Suprapubic skin (tissue), 4 donors: Measurements from ENCODE around the gene SMAD7. TPM values are rescaled to one million over a fixed set of nuclear protein-coding genes. Genes with fewer than 3 reads are reported as not detected.

Source experiments
- DNase-seq, 2 donors: peaks; one replicate each; pipeline ENCODE4 v3.0.0-alpha.2; 2019; ENCODE audit warnings: low spot score in 2 of 2
- H3K27ac ChIP-seq: fragments of 200-600 bp; sonication (generic); one replicate; pipeline ENCODE4 v1.5.1; 2019
- H3K27me3 ChIP-seq: fragments of 200-600 bp; sonication (generic); one replicate; pipeline ENCODE4 v1.5.1; 2019
- H3K36me3 ChIP-seq: fragments of 200-600 bp; sonication (generic); one replicate; pipeline ENCODE4 v1.5.1; 2019
- H3K4me1 ChIP-seq: fragments of 200-600 bp; sonication (generic); one replicate; pipeline ENCODE4 v1.5.1; 2019
- H3K4me3 ChIP-seq: fragments of 200-600 bp; sonication (generic); one replicate; pipeline ENCODE4 v1.5.1; 2019; ENCODE audit warnings: mild to moderate bottlenecking
- H3K9me3 ChIP-seq: fragments of 200-600 bp; sonication (generic); one replicate; pipeline ENCODE4 v1.5.1; 2019
- EP300 ChIP-seq: sonication (generic); formaldehyde crosslinking; IDR thresholded peaks from one replicate; pipeline ENCODE4 v1.6.1; 2017; ENCODE audit warnings: antibody characterized with exemption
- POLR2A ChIP-seq, 2 donors: fragments of 450-650 bp; IDR thresholded peaks; one replicate each; pipeline ENCODE4 v1.6.1; 2017; ENCODE audit warnings: antibody characterized with exemption in 2 of 2, mild to moderate bottlenecking in 2 of 2, moderate library complexity in 2 of 2
- POLR2AphosphoS5 ChIP-seq, 3 donors: sonication (generic); formaldehyde crosslinking; IDR thresholded peaks; one replicate each; pipeline ENCODE4 v1.6.1; 2017; ENCODE audit warnings: antibody characterized with exemption in 3 of 3
- WGBS: methylation state at CpG from one replicate; pipeline ENCODE4 v1.1.5; 2018; 5-methylcytosine and 5-hydroxymethylcytosine counted together
- total RNA-seq, 4 donors: library from RNA; depleted of rRNA; stranded (reverse); fragments of >200 nt; gene quantifications; one replicate each; pipeline ENCODE4 v1.1.0, GENCODE V29; 2016
- TF ChIP-seq, protein P1 (sequence below), 2 donors: fragments of 200-600 bp in 1 of 2; fragments of 450-650 bp in 1 of 2; sonication (generic) in 1 of 2; IDR thresholded peaks; one replicate each; pipeline ENCODE4 v1.5.1; 2016 to 2019; ENCODE audit warnings: antibody characterized with exemption in 2 of 2, mild to moderate bottlenecking in 1 of 2, moderate library complexity in 1 of 2

The SMAD7 gene
- total RNA-seq, 4 donors from 2014 or later: 19.7 to 41.6 (median 27.8) TPM

DNA sequence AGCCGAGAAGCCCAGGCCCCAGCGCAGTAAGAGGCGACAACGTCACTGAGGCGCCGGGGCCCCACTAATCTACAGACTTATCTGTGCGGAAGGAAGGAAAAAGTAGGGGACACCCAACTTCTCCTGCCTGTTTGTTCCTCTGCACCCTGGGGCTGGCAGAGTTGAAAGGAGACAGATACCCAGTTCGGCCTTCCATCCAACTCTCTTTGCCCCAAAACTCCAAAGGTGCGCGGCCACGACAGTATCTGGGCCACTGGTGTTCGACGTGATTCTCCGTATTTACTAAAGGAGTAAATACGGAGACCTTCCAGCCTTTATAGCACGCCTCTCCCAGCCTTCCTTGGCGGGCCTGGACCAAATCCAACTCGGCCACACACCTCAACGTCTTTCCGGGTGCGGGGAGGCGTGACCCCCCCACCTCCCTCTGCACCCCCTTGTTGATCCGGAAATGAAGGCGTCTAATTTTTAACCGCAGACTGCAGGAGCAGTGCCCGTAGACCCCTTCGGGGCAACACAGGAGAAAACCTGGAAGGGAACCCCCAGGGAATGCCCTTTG is 1.6 kb downstream of the SMAD7 start:
- peaks cover 57% of the 10 kb centered on the region for H3K4me1 ChIP-seq
- WGBS: 1% methylated on average over 27 of the region's 27 CpGs

DNA sequence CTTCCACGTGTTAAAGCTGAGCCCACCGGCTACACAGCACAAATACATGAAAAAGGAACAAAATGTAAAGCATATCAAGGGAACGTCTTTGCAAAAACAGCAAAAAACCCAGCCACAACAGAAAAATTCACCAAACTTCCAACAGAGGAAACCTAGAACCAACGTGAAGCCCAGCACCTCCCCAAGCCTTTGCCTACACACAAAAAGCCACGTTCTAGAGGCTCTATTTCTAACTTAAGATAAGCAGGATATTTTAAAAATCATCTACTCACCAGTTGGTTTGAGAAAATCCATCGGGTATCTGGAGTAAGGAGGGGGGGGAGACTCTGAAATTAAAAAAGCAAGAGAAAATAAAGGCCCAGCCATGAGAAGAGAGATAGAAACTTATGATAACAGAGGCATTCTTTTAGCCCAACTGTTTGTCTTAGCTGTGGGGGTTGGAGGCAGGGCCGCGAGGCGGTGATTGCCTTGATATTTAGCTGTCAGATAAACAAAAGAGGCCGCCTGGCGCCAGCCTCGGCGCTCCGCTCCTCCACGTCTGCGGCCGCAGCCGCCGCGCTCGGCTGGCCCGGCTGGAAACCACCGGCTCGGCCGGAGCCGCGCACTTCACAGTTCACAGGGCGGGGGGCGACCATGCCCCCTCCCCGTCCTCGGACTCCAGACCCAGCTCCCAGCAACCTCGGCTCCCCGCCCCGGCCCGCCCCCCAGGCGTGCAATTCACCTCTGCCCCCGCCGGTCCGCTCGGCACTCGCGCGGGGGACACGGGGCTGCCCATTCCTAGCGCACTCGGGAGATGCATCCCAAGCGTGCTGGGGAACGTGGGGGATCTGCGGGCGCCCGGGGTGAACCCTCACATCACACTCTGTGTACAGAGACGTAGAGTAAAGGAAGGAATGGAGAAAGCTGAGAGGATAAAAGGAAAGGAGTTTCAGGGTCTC is 2.4 kb downstream of the SMAD7 start:
- Histone ChIP-seq H3K27me3 (no peaks in the 10 kb centered on the region), H3K4me3 (peak overlapping the region; percentile 92), H3K9me3 (no peaks in the 10 kb centered on the region), H3K4me1 (peaks cover 64% of the 10 kb centered on the region), H3K27ac (peak overlapping the region; percentile 95), H3K36me3 (no peaks in the 10 kb centered on the region)
- WGBS: 3% methylated on average over 32 of the region's 52 CpGs
- TF ChIP-seq POLR2AphosphoS5 (IDR thresholded peaks at IDR 0.05) (no peak), POLR2A (IDR thresholded peaks at IDR 0.05) (no peak), EP300 (no peak)
- TF ChIP-seq, protein P1, sequence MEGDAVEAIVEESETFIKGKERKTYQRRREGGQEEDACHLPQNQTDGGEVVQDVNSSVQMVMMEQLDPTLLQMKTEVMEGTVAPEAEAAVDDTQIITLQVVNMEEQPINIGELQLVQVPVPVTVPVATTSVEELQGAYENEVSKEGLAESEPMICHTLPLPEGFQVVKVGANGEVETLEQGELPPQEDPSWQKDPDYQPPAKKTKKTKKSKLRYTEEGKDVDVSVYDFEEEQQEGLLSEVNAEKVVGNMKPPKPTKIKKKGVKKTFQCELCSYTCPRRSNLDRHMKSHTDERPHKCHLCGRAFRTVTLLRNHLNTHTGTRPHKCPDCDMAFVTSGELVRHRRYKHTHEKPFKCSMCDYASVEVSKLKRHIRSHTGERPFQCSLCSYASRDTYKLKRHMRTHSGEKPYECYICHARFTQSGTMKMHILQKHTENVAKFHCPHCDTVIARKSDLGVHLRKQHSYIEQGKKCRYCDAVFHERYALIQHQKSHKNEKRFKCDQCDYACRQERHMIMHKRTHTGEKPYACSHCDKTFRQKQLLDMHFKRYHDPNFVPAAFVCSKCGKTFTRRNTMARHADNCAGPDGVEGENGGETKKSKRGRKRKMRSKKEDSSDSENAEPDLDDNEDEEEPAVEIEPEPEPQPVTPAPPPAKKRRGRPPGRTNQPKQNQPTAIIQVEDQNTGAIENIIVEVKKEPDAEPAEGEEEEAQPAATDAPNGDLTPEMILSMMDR (IDR thresholded peaks at IDR 0.05): no peak
- DNase-seq: no peak

More for the DNA sequence above, 1.6 kb downstream of the SMAD7 start:
- H3K27me3 ChIP-seq: no peaks in the 10 kb centered on the region
- peak overlapping the region; percentile 92 for H3K4me3 ChIP-seq
- TF ChIP-seq EP300: no peak
- TF ChIP-seq POLR2A (IDR thresholded peaks at IDR 0.05): no peak
- no peak for TF ChIP-seq POLR2AphosphoS5 (IDR thresholded peaks at IDR 0.05)
- TF ChIP-seq, protein P1 (IDR thresholded peaks at IDR 0.05): no peak
- peak overlapping the region; percentile 95 for H3K27ac ChIP-seq
- no peaks in the 10 kb centered on the region for H3K9me3 ChIP-seq
- DNase-seq: no peak
- no peaks in the 10 kb centered on the region for H3K36me3 ChIP-seq

DNA sequence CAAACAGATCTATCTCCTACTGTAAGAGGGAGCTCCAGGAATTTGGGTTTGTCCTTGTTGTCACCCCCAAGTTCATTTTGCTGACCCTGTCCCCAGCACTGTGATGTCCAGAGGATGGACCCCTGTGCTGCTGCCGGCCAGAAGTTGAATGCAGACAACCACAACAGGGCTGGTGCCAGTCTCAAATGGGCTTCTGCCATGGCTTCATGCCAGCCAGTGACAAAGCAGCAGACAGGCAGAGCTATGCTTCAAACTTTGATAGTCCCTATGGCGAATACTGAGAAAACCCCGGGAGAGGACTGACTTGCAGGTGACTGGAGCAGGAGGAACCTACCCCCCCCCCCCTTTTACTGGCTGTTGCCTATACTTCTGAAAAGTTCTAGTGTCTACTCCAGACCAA is 3.2 kb downstream of the SMAD7 start:
- 15% methylated on average over 3 of the region's 3 CpGs for WGBS
- peak overlapping the region; percentile 92 for H3K4me3 ChIP-seq
- H3K27me3 ChIP-seq: no peaks in the 10 kb centered on the region
- no peak for TF ChIP-seq POLR2AphosphoS5 (IDR thresholded peaks at IDR 0.05)
- TF ChIP-seq POLR2A (IDR thresholded peaks at IDR 0.05): no peak
- no peak for TF ChIP-seq EP300
- TF ChIP-seq, protein P1 (IDR thresholded peaks at IDR 0.05): no peak
- H3K27ac ChIP-seq: peak overlapping the region; percentile 47
- H3K9me3 ChIP-seq: no peaks in the 10 kb centered on the region
- no peaks in the 10 kb centered on the region for H3K36me3 ChIP-seq
- no peak for DNase-seq
- peaks cover 66% of the 10 kb centered on the region for H3K4me1 ChIP-seq

DNA sequence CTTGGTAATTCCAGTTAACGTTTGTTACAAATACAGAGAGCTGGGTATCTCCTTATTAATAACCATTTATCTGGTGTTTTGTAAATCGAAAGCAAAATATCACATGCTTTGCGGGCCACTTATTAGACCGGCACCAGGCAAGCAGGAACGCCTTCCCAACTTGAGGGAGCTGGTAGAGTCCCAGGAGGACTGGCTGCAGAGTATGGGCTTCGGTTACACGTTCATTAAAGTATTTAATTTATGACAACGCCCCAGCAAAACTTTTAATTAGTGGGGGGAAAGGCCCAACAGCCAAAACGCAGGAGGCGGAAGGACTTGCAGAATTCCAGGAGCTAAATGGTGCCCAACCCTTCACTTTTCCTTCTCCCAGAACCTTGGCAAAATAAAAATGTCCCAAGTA is 3.7 kb downstream of the SMAD7 start:
- DNase-seq: no peak
- TF ChIP-seq EP300: no peak
- TF ChIP-seq POLR2A (IDR thresholded peaks at IDR 0.05): no peak
- TF ChIP-seq, protein P1 (IDR thresholded peaks at IDR 0.05): no peak
- no peak for TF ChIP-seq POLR2AphosphoS5 (IDR thresholded peaks at IDR 0.05)
- H3K27ac ChIP-seq: peak overlapping the region; percentile 47
- WGBS: 14% methylated on average over 10 of the region's 10 CpGs
- peak overlapping the region; percentile 92 for H3K4me3 ChIP-seq
- peaks cover 70% of the 10 kb centered on the region for H3K4me1 ChIP-seq
- H3K27me3 ChIP-seq: no peaks in the 10 kb centered on the region
- no peaks in the 10 kb centered on the region for H3K9me3 ChIP-seq
- peaks cover 3% of the 10 kb centered on the region for H3K36me3 ChIP-seq

DNA sequence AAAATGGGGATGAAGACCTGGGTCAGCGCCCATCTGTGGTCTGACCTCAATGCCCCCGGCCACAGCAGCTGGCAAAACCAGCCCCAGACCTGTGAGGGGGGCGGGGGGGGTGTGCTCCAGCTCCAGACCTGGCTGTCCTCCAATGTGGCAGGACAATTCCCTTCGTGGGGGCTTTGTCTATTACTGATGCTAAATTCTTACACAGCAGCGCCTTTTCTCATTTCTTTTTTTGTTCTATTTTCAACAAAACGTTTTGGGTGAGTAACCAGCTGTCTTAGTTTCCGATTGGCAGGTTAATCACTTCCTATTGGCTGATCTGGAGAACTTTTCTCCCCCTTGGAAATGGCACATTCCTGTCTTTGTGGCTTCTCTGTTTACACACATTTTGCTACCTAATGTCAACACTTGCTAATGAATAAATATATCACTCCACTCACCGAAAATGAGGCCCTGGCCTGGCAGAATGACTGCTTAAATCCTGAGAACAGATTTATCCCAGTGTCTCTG is 4.4 kb downstream of the SMAD7 start:
- Histone ChIP-seq H3K27me3 (no peaks in the 10 kb centered on the region), H3K9me3 (no peaks in the 10 kb centered on the region), H3K4me3 (peak overlapping the region; percentile 92), H3K4me1 (peaks cover 76% of the 10 kb centered on the region), H3K36me3 (peaks cover 6% of the 10 kb centered on the region), H3K27ac (peak overlapping the region; percentile 47)
- DNase-seq: no peak
- no peak for TF ChIP-seq EP300
- TF ChIP-seq, protein P1 (IDR thresholded peaks at IDR 0.05): no peak
- TF ChIP-seq POLR2A (IDR thresholded peaks at IDR 0.05): no peak
- no peak for TF ChIP-seq POLR2AphosphoS5 (IDR thresholded peaks at IDR 0.05)
- WGBS: 52% methylated on average over 8 of the region's 8 CpGs
